ENCODE results near the gene INIP. TPM values are rescaled to one million over a fixed set of nuclear protein-coding genes. Genes with fewer than 3 reads are reported as not detected.

INIP gene
- 16.5 TPM for polyA plus RNA-seq (2013, experiment 1 of 2; ENCODE audit: insufficient read length)
- 12.0 TPM for polyA plus RNA-seq (2013, experiment 2 of 2; ENCODE audit: insufficient read length)

- DNase-seq, result peak; percentile 96
These were observed at the start of gene INIP for GRCh38 chr9:112717661-112718331. TSS of gene INIP (minus strand) at chr9:112718117. CDS start at chr9:112716485, 1,632 bp downstream.

GRCh38 chr9:112765281-112765680 is 47.4 kb upstream of the INIP start:
- no peak for DNase-seq

- no peak for DNase-seq
These were observed 46.9 kb upstream of the INIP start for GRCh38 chr9:112764837-112765236.

GRCh38 chr9:112764344-112764743 is 46.4 kb upstream of the INIP start:
- peak; percentile 53 for DNase-seq

GRCh38 chr9:112762726-112763518 is 45.0 kb upstream of the INIP start:
- no peak for DNase-seq

- DNase-seq, result no peak
These were observed 44.2 kb upstream of the INIP start for GRCh38 chr9:112761912-112762655.

- no peak for DNase-seq
These were observed 42.9 kb upstream of the INIP start for GRCh38 chr9:112760821-112761220.

- DNase-seq, result no peak
These were observed 40.0 kb upstream of the INIP start for GRCh38 chr9:112757940-112758339.

GRCh38 chr9:112757282-112757883 is 39.5 kb upstream of the INIP start:
- no peak for DNase-seq

- DNase-seq, result peak; percentile 8
These were observed 37.8 kb upstream of the INIP start for GRCh38 chr9:112755675-112756074.

GRCh38 chr9:112755016-112755427 is 37.1 kb upstream of the INIP start:
- DNase-seq, result no peak

GRCh38 chr9:112754578-112754977 is 36.7 kb upstream of the INIP start:
- peak; percentile 76 for DNase-seq

- peak; percentile 87 for DNase-seq
These were observed 35.8 kb upstream of the INIP start for GRCh38 chr9:112753725-112754124.

- no peak for DNase-seq
These were observed 34.6 kb upstream of the INIP start for GRCh38 chr9:112752334-112753125.

GRCh38 chr9:112751056-112751795 is 33.3 kb upstream of the INIP start:
- peak; percentile 52 for DNase-seq

GRCh38 chr9:112750764-112751055 is 32.8 kb upstream of the INIP start:
- DNase-seq, result no peak

GRCh38 chr9:112750016-112750763 is 32.3 kb upstream of the INIP start, which contains the start of gene SNX30:
TSS of gene SNX30 (plus strand) at chr9:112750760. CDS start at chr9:112751002, 242 bp downstream.
- DNase-seq, result peak; percentile 92

- no peak for DNase-seq
These were observed 29.2 kb upstream of the INIP start for GRCh38 chr9:112747094-112747493.

GRCh38 chr9:112744177-112744576 is 26.3 kb upstream of the INIP start:
- no peak for DNase-seq

GRCh38 chr9:112743216-112743836 is 25.4 kb upstream of the INIP start:
- DNase-seq, result no peak
